ENCODE results near the gene PODXL.

GRCh38 chr7:131524703-131525102 lies 31.7 kb downstream of the PODXL start:
- TF ChIP-seq RBAK (tag by site-specific recombination; IDR thresholded peaks at IDR 0.05) (no peak), BCL11A (tag by site-specific recombination; IDR thresholded peaks at IDR 0.05; ENCODE audit: low read depth) (no peak), SP2 (tag by site-specific recombination; IDR thresholded peaks at IDR 0.05) (no peak)
